WTC11 (cell line): ENCODE data around the gene SPINDOC. TPM values are rescaled to one million over a fixed set of nuclear protein-coding genes. Genes with fewer than 3 reads are reported as not detected.

Source experiments
- ATAC-seq: fragments of 200-7000 bp; cut with Tn5 transposase; 2 replicates; pipeline ENCODE4 v1.10.0; 2021; ENCODE audit warnings: mild to moderate bottlenecking, moderate library complexity
- CTCF ChIA-PET: fragments of 300-600 bp; sonication (Branson Sonifier 250); formaldehyde crosslinking; loops from one replicate; lab custom pipeline; 2021; ENCODE audit warnings: antibody characterized with exemption; lab: Charles Lee
- POLR2A ChIA-PET: fragments of 350-600 bp; sonication (Branson Sonifier 250); formaldehyde crosslinking; loops from one replicate; lab custom pipeline; 2021; ENCODE audit warnings: antibody characterized with exemption; lab: Charles Lee
- DNase-seq: peaks from one replicate; pipeline ENCODE4 v3.0.0; 2021; ENCODE audit warnings: low spot score
- H3K27ac Mint-ChIP-seq: 2 replicates; pipeline ENCODE4 v1.8.0; 2021; ENCODE audit warnings: mixed read lengths
- H3K27me3 Mint-ChIP-seq: 2 replicates; pipeline ENCODE4 v1.8.0; 2021; ENCODE audit warnings: low read depth, mild to moderate bottlenecking, moderate library complexity, mixed read lengths
- H3K36me3 Mint-ChIP-seq: 2 replicates; pipeline ENCODE4 v1.8.0; 2021; ENCODE audit warnings: mixed read lengths
- H3K4me1 Mint-ChIP-seq: 2 replicates; pipeline ENCODE4 v1.8.0; 2022; ENCODE audit warnings: mixed read lengths
- H3K4me3 Mint-ChIP-seq: 2 replicates; pipeline ENCODE4 v1.8.0; 2021; ENCODE audit warnings: mild to moderate bottlenecking, moderate library complexity, mixed read lengths
- H3K9me3 Mint-ChIP-seq: 2 replicates; pipeline ENCODE4 v1.8.0; 2021; ENCODE audit warnings: mixed read lengths
- AFF4 ChIP-seq: sonication (generic); formaldehyde crosslinking; IDR thresholded peaks from 2 replicates; pipeline ENCODE4 v1.8.1; 2023; ENCODE audit warnings: mild to moderate bottlenecking, missing genetic modification reagents, borderline replicate concordance
- CBFB ChIP-seq: sonication (generic); formaldehyde crosslinking; IDR thresholded peaks from 2 replicates; pipeline ENCODE4 v1.8.1; 2022; ENCODE audit warnings: mild to moderate bottlenecking, low read depth, missing genetic modification reagents
- CREB1 ChIP-seq: sonication (generic); formaldehyde crosslinking; IDR thresholded peaks from 2 replicates; pipeline ENCODE4 v1.8.0; 2023; ENCODE audit warnings: mild to moderate bottlenecking, missing genetic modification reagents
- ELF4 ChIP-seq: sonication (generic); formaldehyde crosslinking; IDR thresholded peaks from 2 replicates; pipeline ENCODE4 v1.8.1; 2022; ENCODE audit warnings: low read depth, mild to moderate bottlenecking, moderate library complexity, missing genetic modification reagents
- ERG ChIP-seq: fragments of 250-450 bp; sonication (Bioruptor Pico); IDR thresholded peaks from 2 replicates; pipeline ENCODE4 v1.8.0; 2021; ENCODE audit warnings: mild to moderate bottlenecking
- ETV6 ChIP-seq: sonication (generic); formaldehyde crosslinking; IDR thresholded peaks from 2 replicates; pipeline ENCODE4 v1.8.1; 2022; ENCODE audit warnings: mild to moderate bottlenecking, missing genetic modification reagents
- GRHL2 ChIP-seq: fragments of 250-450 bp; sonication (Bioruptor Pico); IDR thresholded peaks from 2 replicates; pipeline ENCODE4 v1.8.0; 2022; ENCODE audit warnings: mild to moderate bottlenecking, moderate library complexity; ENCODE audit not compliant: insufficient replicate concordance, severe bottlenecking
- GTF2I ChIP-seq: fragments of 250-450 bp; sonication (Bioruptor Pico); conservative IDR thresholded peaks from 2 replicates; pipeline ENCODE4 v1.4.0; 2021; ENCODE audit warnings: mild to moderate bottlenecking
- MYBL2 ChIP-seq: sonication (generic); formaldehyde crosslinking; IDR thresholded peaks from 2 replicates; pipeline ENCODE4 v1.8.1; 2023; ENCODE audit warnings: mild to moderate bottlenecking, moderate library complexity, missing genetic modification reagents
- NFE2L1 ChIP-seq: sonication (generic); formaldehyde crosslinking; IDR thresholded peaks from 2 replicates; pipeline ENCODE4 v1.8.1; 2023; ENCODE audit warnings: missing genetic modification reagents
- NR1H2 ChIP-seq: sonication (generic); formaldehyde crosslinking; IDR thresholded peaks from 2 replicates; pipeline ENCODE4 v1.9.0; 2021; ENCODE audit warnings: mild to moderate bottlenecking, moderate library complexity, missing genetic modification reagents
- OVOL2 ChIP-seq: fragments of 250-450 bp; sonication (Bioruptor Pico); IDR thresholded peaks from 2 replicates; pipeline ENCODE4 v1.9.0; 2021; ENCODE audit warnings: mild to moderate bottlenecking, borderline replicate concordance
- SP1 ChIP-seq: sonication (generic); formaldehyde crosslinking; conservative IDR thresholded peaks from 2 replicates; pipeline ENCODE4 v1.8.1; 2022; ENCODE audit warnings: missing genetic modification reagents
- STAT6 ChIP-seq: sonication (generic); formaldehyde crosslinking; conservative IDR thresholded peaks from 2 replicates; pipeline ENCODE4 v1.8.1; 2023; ENCODE audit warnings: mild to moderate bottlenecking, low read depth, missing genetic modification reagents, moderate library complexity
- ZBTB21 ChIP-seq: sonication (generic); formaldehyde crosslinking; IDR thresholded peaks from 2 replicates; pipeline ENCODE4 v1.8.1; 2023; ENCODE audit warnings: mild to moderate bottlenecking, missing genetic modification reagents, borderline replicate concordance
- ZBTB43 ChIP-seq: sonication (generic); formaldehyde crosslinking; IDR thresholded peaks from 2 replicates; pipeline ENCODE4 v1.8.1; 2023; ENCODE audit warnings: mild to moderate bottlenecking, missing genetic modification reagents
- ZNF425 ChIP-seq: fragments of 250-450 bp; sonication (Bioruptor Pico); conservative IDR thresholded peaks from 2 replicates; pipeline ENCODE4 v1.9.0; 2021; ENCODE audit warnings: mild to moderate bottlenecking
- ZNF532 ChIP-seq: fragments of 250-450 bp; sonication (Bioruptor Pico); IDR thresholded peaks from 2 replicates; pipeline ENCODE4 v1.9.0; 2021; ENCODE audit warnings: mild to moderate bottlenecking, borderline replicate concordance
- total RNA-seq: library from RNA; stranded (reverse); gene quantifications from 3 replicates; pipeline ENCODE4 v1.2.3, GENCODE V29; 2021

The SPINDOC gene
- total RNA-seq, 1 experiment from 2014 or later: 93.8 TPM

- Mint-ChIP-seq H3K27ac (peak overlapping the region; percentile 83), H3K27me3 (no peaks in the 10 kb centered on the region), H3K36me3 (no peaks in the 10 kb centered on the region), H3K4me3 (no peak overlapping the region), H3K9me3 (no peaks in the 10 kb centered on the region), H3K4me1 (peaks cover 71% of the 10 kb centered on the region)
- TF ChIP-seq GRHL2 (CRISPR knock-in tag) (no peak), ELF4 (no peak), OVOL2 (no peak), NFE2L1 (no peak), ETV6 (CRISPR knock-in tag) (no peak), AFF4 (CRISPR knock-in tag) (no peak), NR1H2 (CRISPR knock-in tag) (no peak), CREB1 (CRISPR knock-in tag) (no peak)
- ChIA-PET POLR2A (no interaction called here), CTCF (interaction anchor here (0.6 to 1.9 kb wide), 2 partner anchors 77 to 131 kb away, joined by 5 to 7 read pairs; no protein-coding TSS in a partner anchor)
- no peak for ATAC-seq
- DNase-seq: no peak
Observed at GRCh38 chr11:63869171-63869591, 55.9 kb downstream of the SPINDOC start.

GRCh38 chr11:63869683-63870082, 56.4 kb downstream of the SPINDOC start:
- no peaks in the 10 kb centered on the region for H3K36me3 Mint-ChIP-seq
- ChIA-PET CTCF (interaction anchor here (0.6 to 1.9 kb wide), 2 partner anchors 76 to 130 kb away, joined by 5 to 7 read pairs; no protein-coding TSS in a partner anchor), POLR2A (no interaction called here)
- no peaks in the 10 kb centered on the region for H3K27me3 Mint-ChIP-seq
- peaks cover 71% of the 10 kb centered on the region for H3K4me1 Mint-ChIP-seq
- no peak for DNase-seq
- ATAC-seq: no peak
- H3K27ac Mint-ChIP-seq: peak overlapping the region; percentile 83
- no peak overlapping the region for H3K4me3 Mint-ChIP-seq
- no peaks in the 10 kb centered on the region for H3K9me3 Mint-ChIP-seq
- no peak for TF ChIP-seq ZBTB21 (CRISPR knock-in tag)
- TF ChIP-seq ERG (CRISPR knock-in tag): no peak
- TF ChIP-seq MYBL2 (CRISPR knock-in tag): no peak
- no peak for TF ChIP-seq STAT6 (CRISPR knock-in tag)
- no peak for TF ChIP-seq CBFB (CRISPR knock-in tag)
- no peak for TF ChIP-seq GTF2I
- TF ChIP-seq ZNF532 (CRISPR knock-in tag): no peak
- TF ChIP-seq ZBTB43 (CRISPR knock-in tag): no peak
- no peak for TF ChIP-seq ZNF425
- TF ChIP-seq SP1 (CRISPR knock-in tag): no peak
